Measurements from ENCODE around the gene RAX2. TPM values are rescaled to one million over a fixed set of nuclear protein-coding genes. Genes with fewer than 3 reads are reported as not detected.
A peak's percentile ranks its signal among the peaks of the same experiment; 100 is the strongest.

RAX2 gene
- total and polyA plus RNA-seq, 2 of the 8 experiments (the other 6 are each of a cell fraction or from before 2014, with no cell fraction given): 0.08 TPM; not detected in 1

GRCh38 chr19:3804429-3804828, 32.4 kb upstream of the RAX2 start:
- H2AK5ac ChIP-seq (ENCODE audit: low read depth, low read length): no peak overlapping the region
- H2BK120ac ChIP-seq (replicated peaks; ENCODE audit: low read depth, low read length): no peak overlapping the region
- peak overlapping the region; percentile 25; the same call in 1 of the 2 replicates for H4K8ac ChIP-seq (ENCODE audit: extremely low read depth, insufficient read depth, low read length)
- H2BK15ac ChIP-seq (ENCODE audit: low read length): no peak overlapping the region
- H3K4ac ChIP-seq (replicated peaks; ENCODE audit: insufficient read length, low read depth, low read length): no peak overlapping the region
- peaks cover 0 to 6% (median 4%) of the 10 kb centered on the region in 4 experiments; a peak in 5 of 7 replicates for H3K27me3 ChIP-seq (replicated peaks in 1 of 4; ENCODE audit: control insufficient read depth in 3 of 4, extremely low read depth in 1 of 4, insufficient read depth in 3 of 4, low read length in 3 of 4)
- no peak for DNase-seq (ENCODE audit: low read depth in 1 of 2, low spot score in 2 of 2)
- no peak overlapping the region for H3K9ac ChIP-seq (replicated peaks in 1 of 4; ENCODE audit: extremely low read depth in 1 of 4, low read depth in 3 of 4, low read length in 3 of 4)
- peaks cover 9% of the 10 kb centered on the region for H3K23me2 ChIP-seq (ENCODE audit: low read depth, low read length)
- no peak overlapping the region for H2BK5ac ChIP-seq (ENCODE audit: low read depth, low read length)
- no peak overlapping the region for H3K4me3 ChIP-seq (ENCODE audit: extremely low read depth in 1 of 4, insufficient read depth in 2 of 4, low read depth in 3 of 4, low read length in 4 of 4)
- CTCF ChIA-PET (ENCODE audit: partially characterized antibody): interaction anchor here (0.8 to 2.2 kb wide), 3 partner anchors 15 to 114 kb away, joined by 3 to 7 read pairs (median 3); no protein-coding TSS in a partner anchor
- no peaks in the 10 kb centered on the region for H3K79me1 ChIP-seq (ENCODE audit: low read depth, low read length)
- peaks cover 0 to 9% of the 10 kb centered on the region in 2 experiments for H4K20me1 ChIP-seq (replicated peaks in 1 of 2; ENCODE audit: control insufficient read depth in 1 of 2, insufficient read depth in 2 of 2, low read length in 2 of 2)
- no peak overlapping the region for H2AFZ ChIP-seq (ENCODE audit: low read length)
- peaks cover 0 to 3% (median 1%) of the 10 kb centered on the region in 4 experiments; a peak in 3 of 7 replicates for H3K4me1 ChIP-seq (replicated peaks in 1 of 4; ENCODE audit: control insufficient read depth in 3 of 4, insufficient read depth in 4 of 4, low read length in 3 of 4)
- peaks cover 0 to 4% of the 10 kb centered on the region in 2 experiments; a peak in 1 of 4 replicates for H3K9me3 ChIP-seq (ENCODE audit: insufficient read depth in 2 of 2, low read depth in 1 of 2, low read length in 1 of 2)
- H3K23ac ChIP-seq (ENCODE audit: insufficient read length): no peak overlapping the region
- POLR2A ChIA-PET (ENCODE audit: partially characterized antibody): interaction anchor here (0.8 kb wide), 1 partner anchor 181 kb away, joined by 4 read pairs; the partner anchor contains the start of gene EEF2
- no peak overlapping the region for H3K18ac ChIP-seq (ENCODE audit: extremely low read depth, low read length)
- H3K79me2 ChIP-seq (ENCODE audit: control insufficient read depth in 1 of 2, insufficient read depth in 2 of 2, low read length in 2 of 2): no peaks in the 10 kb centered on the region
- no peak overlapping the region for H3K14ac ChIP-seq (ENCODE audit: insufficient read length)
- H2BK12ac ChIP-seq (ENCODE audit: low read depth, low read length): no peak overlapping the region
- H4K91ac ChIP-seq (replicated peaks; ENCODE audit: insufficient read length, low read length): no peak overlapping the region
- H2BK20ac ChIP-seq (ENCODE audit: low read length): no peak overlapping the region
- H3K56ac ChIP-seq (replicated peaks; ENCODE audit: insufficient read length, low read depth, low read length): no peak overlapping the region
- H3K36me3 ChIP-seq (ENCODE audit: control insufficient read depth in 2 of 4, insufficient read depth in 4 of 4, low read length in 3 of 4): peaks cover 0 to 3% (median 0%) of the 10 kb centered on the region in 4 experiments; a peak in 1 of 8 replicates
- 83% methylated on average over 3 of the region's 13 CpGs; no CpG with 5 or more reads in 1 of the 2 experiments for WGBS, 2 experiments (ENCODE audit: extremely low coverage in 1 of 2, insufficient coverage in 1 of 2, insufficient read length in 1 of 2, insufficient replicate concordance in 2 of 2, low coverage in 1 of 2, low lambda C conversion rate in 2 of 2, missing lambda C conversion rate in 1 of 2)
- no peak overlapping the region for H4K5ac ChIP-seq (ENCODE audit: insufficient read length, low read depth, low read length)
- H3K27ac ChIP-seq (ENCODE audit: low read depth, low read length): no peak overlapping the region
- FAIRE-seq: no peak
- H3K4me2 ChIP-seq (ENCODE audit: insufficient read depth in 1 of 2, low read depth in 2 of 2, low read length in 2 of 2): no peak overlapping the region
- TF ChIP-seq KDM5A (IDR thresholded peaks at IDR 0.05; ENCODE audit: low read length): no peak
- TF ChIP-seq TEAD4 (IDR thresholded peaks at IDR 0.05; ENCODE audit: low read depth, low read length): no peak
